T47D (cell line): ENCODE data around the gene MME.

Experiments
- DNase-seq, 2 experiments: peaks; one replicate each; pipeline versions ENCODE4 v3.0.0 to v3.0.0-alpha.2; 2011 to 2012; ENCODE audit warnings: low read depth in 1 of 2, low spot score in 1 of 2
- JUND ChIP-seq: IDR thresholded peaks from 2 replicates; pipeline ENCODE4 v1.6.1; 2012; ENCODE audit warnings: low read depth
- in situ Hi-C: cut with HindIII; loops from 2 replicates; pipeline ENCODE4 v1.10.0; 2016; ENCODE audit warnings: low sequenced_read_pairs, low pct_unique_long_range_greater_than_20kb

Gene MME

GRCh38 chr3:155217591-155217990, 137.5 kb downstream of the MME start:
- in situ Hi-C loops: no loop called here
- no peak for DNase-seq
- no peak for TF ChIP-seq JUND

GRCh38 chr3:155218462-155218861, 138.3 kb downstream of the MME start:
- DNase-seq: peak in 1 of 2 experiments; percentile 41
- in situ Hi-C loops: no loop called here
- TF ChIP-seq JUND: no peak

DNA sequence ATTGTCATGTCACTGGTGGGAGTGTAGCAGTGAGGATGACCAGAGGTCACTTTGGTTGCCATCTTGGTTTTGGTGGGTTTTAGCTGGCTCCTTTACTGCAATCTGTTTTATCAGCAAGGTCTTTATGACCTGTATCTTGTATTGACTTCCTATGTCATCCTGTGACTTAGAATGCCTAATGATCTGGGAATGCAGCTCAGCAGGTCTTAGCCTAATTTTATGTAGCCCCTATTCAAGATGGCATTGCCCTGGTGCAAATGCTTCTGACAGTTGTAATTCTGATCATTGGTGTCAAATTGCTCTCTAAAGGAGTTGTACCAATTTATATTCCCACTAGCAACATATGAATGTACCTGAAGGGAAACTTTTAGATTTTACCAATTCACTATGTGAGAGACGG, 139.0 kb downstream of the MME start:
- in situ Hi-C loops: no loop called here
- no peak for TF ChIP-seq JUND

GRCh38 chr3:155225417-155225816, 145.3 kb downstream of the MME start:
- DNase-seq: no peak
- no peak for TF ChIP-seq JUND
- in situ Hi-C loops: no loop called here

More for the DNA sequence above, 139.0 kb downstream of the MME start:
- no peak for DNase-seq

- TF ChIP-seq JUND: no peak
- no peak for DNase-seq
- in situ Hi-C loops: no loop called here
Observed at GRCh38 chr3:155227141-155227540, 147.0 kb downstream of the MME start.

GRCh38 chr3:155228676-155229075, 148.6 kb downstream of the MME start:
- in situ Hi-C loops: no loop called here
- TF ChIP-seq JUND: no peak
- no peak for DNase-seq

GRCh38 chr3:155229086-155229485, 149.0 kb downstream of the MME start:
- no peak for TF ChIP-seq JUND
- no peak for DNase-seq
- in situ Hi-C loops: no loop called here

DNA sequence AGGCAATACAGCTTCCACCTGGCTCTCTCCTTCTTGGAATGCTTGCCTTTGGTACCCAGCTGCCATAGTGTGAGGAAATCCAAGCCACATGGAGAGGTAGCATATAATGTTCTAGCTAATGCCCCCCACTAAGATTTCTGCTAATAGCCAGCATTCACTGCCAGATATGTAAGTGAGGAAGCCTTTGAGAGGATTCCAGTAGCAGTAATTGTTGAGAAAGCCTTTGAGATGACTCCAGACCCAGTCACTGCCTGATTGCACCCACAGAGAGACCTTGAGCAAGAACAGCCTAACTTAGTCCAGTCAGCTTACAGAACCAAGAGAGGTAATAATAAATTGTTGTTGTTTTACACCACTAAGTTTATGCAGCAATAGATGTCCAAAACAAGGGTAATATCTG, 150.3 kb downstream of the MME start:
- DNase-seq: no peak
- TF ChIP-seq JUND: no peak
- in situ Hi-C loops: no loop called here

- no peak for TF ChIP-seq JUND
- in situ Hi-C loops: no loop called here
Observed at GRCh38 chr3:155231792-155232191, 151.7 kb downstream of the MME start.

GRCh38 chr3:155232605-155233004, 152.5 kb downstream of the MME start:
- in situ Hi-C loops: no loop called here
- peak in 1 of 2 experiments; percentile 36 for DNase-seq
- no peak for TF ChIP-seq JUND

More at GRCh38 chr3:155231792-155232191, 151.7 kb downstream of the MME start:
- DNase-seq: no peak

DNA sequence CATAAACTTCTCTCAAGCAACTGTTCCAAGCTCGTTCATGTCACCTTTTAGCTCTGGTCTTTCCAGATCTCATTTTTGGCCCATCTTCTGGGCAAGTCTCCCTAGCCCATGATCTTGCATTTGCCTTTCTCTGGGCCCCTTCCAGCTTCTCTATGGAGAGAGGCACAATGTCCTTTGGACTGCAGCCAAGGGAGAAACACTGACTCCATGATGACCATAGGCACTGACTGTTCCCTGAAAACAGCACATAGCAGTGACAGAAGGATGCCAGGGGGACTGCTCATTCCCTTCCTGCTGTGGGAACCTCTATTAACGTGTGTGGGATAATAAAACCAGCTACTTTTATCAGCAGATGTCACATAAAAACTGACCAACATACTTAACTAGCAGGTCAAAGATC, 153.1 kb downstream of the MME start:
- in situ Hi-C loops: no loop called here
- TF ChIP-seq JUND: no peak
- DNase-seq: peak in 1 of 2 experiments; percentile 19
